H9 (cell line): ENCODE results near the gene RPAIN. TPM values are rescaled to one million over a fixed set of nuclear protein-coding genes. Genes with fewer than 3 reads are reported as not detected.
A peak's percentile ranks its signal among the peaks of the same experiment; 100 is the strongest.

Source experiments
- DNase-seq: peaks from one replicate; pipeline ENCODE4 v3.0.0-alpha.2; 2017
- H2AFZ ChIP-seq: one replicate; pipeline ENCODE4 v1.6.1; 2013; ENCODE audit warnings: mild to moderate bottlenecking, low read length, control low read depth, moderate library complexity
- H2AK5ac ChIP-seq: 2 replicates; pipeline ENCODE4 v1.6.1; 2013; ENCODE audit warnings: low read length, control low read depth, mixed read lengths; ENCODE audit not compliant: insufficient read length
- H2BK120ac ChIP-seq: one replicate; pipeline ENCODE4 v1.6.1; 2013; ENCODE audit warnings: low read depth, mild to moderate bottlenecking, low read length, control low read depth, inconsistent platforms; ENCODE audit not compliant: poor library complexity, severe bottlenecking
- H2BK12ac ChIP-seq: 2 replicates; pipeline ENCODE4 v1.6.1; 2013; ENCODE audit warnings: low read length, control low read depth, mixed read lengths, low read depth; ENCODE audit not compliant: insufficient read length
- H2BK15ac ChIP-seq: 2 replicates; pipeline ENCODE4 v1.6.1; 2013; ENCODE audit warnings: low read depth, low read length, control low read depth
- H2BK20ac ChIP-seq: one replicate; pipeline ENCODE4 v1.6.1; 2013; ENCODE audit warnings: low read depth, mild to moderate bottlenecking, low read length, control low read depth, inconsistent platforms; ENCODE audit not compliant: poor library complexity, severe bottlenecking
- H2BK5ac ChIP-seq: 2 replicates; pipeline ENCODE4 v1.6.1; 2013; ENCODE audit warnings: low read length, control low read depth, mixed read lengths; ENCODE audit not compliant: insufficient read length
- H3K14ac ChIP-seq: 2 replicates; pipeline ENCODE4 v1.6.1; 2013; ENCODE audit warnings: low read length, control low read depth; ENCODE audit not compliant: insufficient read depth
- H3K18ac ChIP-seq: 2 replicates; pipeline ENCODE4 v1.6.1; 2013; ENCODE audit warnings: low read depth, mild to moderate bottlenecking, mixed read lengths, low read length, control low read depth; ENCODE audit not compliant: insufficient read length
- H3K23ac ChIP-seq: 2 replicates; pipeline ENCODE4 v1.6.1; 2013; ENCODE audit warnings: low read length, control low read depth, mixed read lengths, low read depth; ENCODE audit not compliant: insufficient read length
- H3K23me2 ChIP-seq: 2 replicates; pipeline ENCODE4 v1.6.1; 2013; ENCODE audit warnings: low read depth, mild to moderate bottlenecking, mixed read lengths, low read length, control low read depth; ENCODE audit not compliant: insufficient read length, poor library complexity, severe bottlenecking
- H3K27ac ChIP-seq: 2 replicates; pipeline ENCODE4 v1.5.1; 2013; ENCODE audit warnings: low read length, control low read depth, mixed read lengths, low read depth; ENCODE audit not compliant: insufficient read length
- H3K27me3 ChIP-seq: 2 replicates; pipeline ENCODE4 v1.6.1; 2013; ENCODE audit warnings: low read length, control low read depth, inconsistent platforms; ENCODE audit not compliant: insufficient read depth
- H3K4ac ChIP-seq: 2 replicates; pipeline ENCODE4 v1.6.1; 2013; ENCODE audit warnings: low read depth, mild to moderate bottlenecking, control low read depth, inconsistent platforms, low read length, moderate library complexity
- H3K4me1 ChIP-seq: 2 replicates; pipeline ENCODE4 v1.6.1; 2013; ENCODE audit warnings: low read length, control low read depth, inconsistent platforms; ENCODE audit not compliant: insufficient read depth
- H3K4me2 ChIP-seq: 2 replicates; pipeline ENCODE4 v1.6.1; 2013; ENCODE audit warnings: low read length, control low read depth, mixed read lengths; ENCODE audit not compliant: insufficient read length, insufficient read depth
- H3K56ac ChIP-seq: 2 replicates; pipeline ENCODE4 v1.6.1; 2013; ENCODE audit warnings: low read depth, mild to moderate bottlenecking, mixed read lengths, low read length, control low read depth; ENCODE audit not compliant: insufficient read length
- H3K79me1 ChIP-seq: 2 replicates; pipeline ENCODE4 v1.6.1; 2013; ENCODE audit warnings: low read depth, mild to moderate bottlenecking, moderate library complexity, low read length, control low read depth, inconsistent platforms; ENCODE audit not compliant: insufficient read depth, poor library complexity, severe bottlenecking
- H3K79me2 ChIP-seq: 2 replicates; pipeline ENCODE4 v1.6.1; 2013; ENCODE audit warnings: low read length, control low read depth, inconsistent platforms; ENCODE audit not compliant: insufficient read depth
- H3K9ac ChIP-seq: 2 replicates; pipeline ENCODE4 v1.6.1; 2013; ENCODE audit warnings: low read length, control low read depth, mixed read lengths; ENCODE audit not compliant: insufficient read length; ENCODE audit errors: extremely low read depth
- H3K9me3 ChIP-seq: one replicate; pipeline ENCODE4 v1.6.1; 2013; ENCODE audit warnings: low read depth, low read length, inconsistent platforms; ENCODE audit not compliant: control insufficient read depth
- H3T11ph ChIP-seq: one replicate; pipeline ENCODE4 v1.6.1; 2013; ENCODE audit warnings: mild to moderate bottlenecking, low read length, control low read depth, inconsistent platforms
- H4K20me1 ChIP-seq: one replicate; pipeline ENCODE4 v1.6.1; 2013; ENCODE audit not compliant: control insufficient read depth, insufficient read length, insufficient read depth
- H4K5ac ChIP-seq: 2 replicates; pipeline ENCODE4 v1.6.1; 2013; ENCODE audit warnings: low read depth, mild to moderate bottlenecking, mixed read lengths, low read length, control low read depth; ENCODE audit not compliant: insufficient read length
- H4K8ac ChIP-seq: replicated peaks from 2 replicates; pipeline ENCODE4 v1.6.1; 2013; ENCODE audit warnings: low read length, control low read depth, mixed read lengths, low read depth; ENCODE audit not compliant: insufficient read length
- H4K91ac ChIP-seq: 2 replicates; pipeline ENCODE4 v1.6.1; 2013; ENCODE audit warnings: low read depth, mild to moderate bottlenecking, moderate library complexity, mixed read lengths, low read length, control low read depth; ENCODE audit not compliant: insufficient read length
- H3K27ac Mint-ChIP-seq, 3 experiments: 2 replicates in 2 of 3; 3 replicates in 1 of 3; pipeline ENCODE4 v1.8.0; 2020 to 2021; ENCODE audit warnings: mixed read lengths in 3 of 3, mild to moderate bottlenecking in 1 of 3, moderate library complexity in 1 of 3
- H3K27me3 Mint-ChIP-seq: 2 replicates; pipeline ENCODE4 v1.8.0; 2021; ENCODE audit warnings: low read depth, mild to moderate bottlenecking, moderate library complexity, mixed read lengths
- H3K36me3 Mint-ChIP-seq, 3 experiments: 2 replicates in 2 of 3; 3 replicates in 1 of 3; pipeline ENCODE4 v1.8.0; 2020 to 2021; ENCODE audit warnings: low read depth in 3 of 3, mixed read lengths in 3 of 3; ENCODE audit not compliant: insufficient read depth in 1 of 3
- H3K4me1 Mint-ChIP-seq, 2 experiments: 2 replicates each; pipeline ENCODE4 v1.8.0; 2020; ENCODE audit warnings: mixed read lengths in 2 of 2
- H3K4me3 Mint-ChIP-seq, 2 experiments: 2 replicates in 1 of 2; 3 replicates in 1 of 2; pipeline ENCODE4 v1.8.0; 2020 to 2021; ENCODE audit warnings: mild to moderate bottlenecking in 2 of 2, mixed read lengths in 2 of 2, moderate library complexity in 1 of 2
- H3K9me3 Mint-ChIP-seq, 2 experiments: 2 replicates in 1 of 2; 3 replicates in 1 of 2; pipeline ENCODE4 v1.8.0; 2020; ENCODE audit warnings: mild to moderate bottlenecking in 2 of 2, mixed read lengths in 2 of 2, moderate library complexity in 1 of 2
- whole genome bisulfite sequencing: extraction: QIAGEN DNeasy Blood & Tissue Kit; methylation state at CpG from one replicate; pipeline ENCODE4 v1.1.7; 2013; ENCODE audit warnings: missing lambda C conversion rate, low lambda C conversion rate, mixed read lengths; ENCODE audit not compliant: insufficient read length; ENCODE audit errors: extremely low coverage; 5-methylcytosine and 5-hydroxymethylcytosine counted together
- total RNA-seq: library from RNA; stranded (reverse); gene quantifications from 2 replicates; pipeline ENCODE4 v1.2.1, GENCODE V29; 2021
- TF ChIP-seq, protein P1 (sequence below): fragments of 200-600 bp; sonication (generic); conservative IDR thresholded peaks from 3 replicates; pipeline ENCODE4 v1.8.0; 2021; ENCODE audit warnings: antibody characterized with exemption, mild to moderate bottlenecking

The RPAIN gene
- total RNA-seq, 1 experiment from 2014 or later = 78.9 TPM

DNA sequence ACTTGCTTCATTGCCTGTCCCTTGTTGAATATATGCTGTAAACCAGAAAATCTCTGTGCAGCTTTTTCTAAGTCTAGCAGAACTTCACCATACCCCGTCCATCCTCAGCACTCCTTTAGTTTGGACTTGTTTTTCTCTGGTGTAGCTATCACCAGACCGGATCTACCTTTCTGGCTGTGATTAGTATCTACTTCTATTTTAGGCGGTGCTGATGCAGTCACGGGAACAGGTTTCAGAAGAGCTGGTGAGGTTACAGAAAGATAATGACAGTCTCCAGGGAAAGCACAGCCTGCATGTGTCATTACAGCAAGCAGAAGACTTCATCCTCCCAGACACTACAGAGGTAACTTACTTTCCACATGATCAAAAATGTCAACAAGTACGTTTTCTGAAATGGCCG, 46.9 kb upstream of the RPAIN start:
- H2BK15ac ChIP-seq = no peak overlapping the region
- H3K9ac ChIP-seq = no peak overlapping the region
- no peak overlapping the region for H2BK12ac ChIP-seq
- no peaks in the 10 kb centered on the region for H3K9me3 Mint-ChIP-seq
- no peaks in the 10 kb centered on the region for H3K4me1 ChIP-seq
- H3K79me1 ChIP-seq = peaks cover 4% of the 10 kb centered on the region
- H3K27ac Mint-ChIP-seq = peak overlapping the region in 1 of 3 experiments; percentile 58; a peak in 1 of 7 replicates
- no peaks in the 10 kb centered on the region for H3K27me3 ChIP-seq
- no peak overlapping the region for H3K4me3 Mint-ChIP-seq
- no peak overlapping the region for H3K56ac ChIP-seq
- no peaks in the 10 kb centered on the region for H3K23me2 ChIP-seq
- peaks cover 20 to 72% (median 63%) of the 10 kb centered on the region in 3 experiments; a peak in 6 of 7 replicates for H3K36me3 Mint-ChIP-seq
- no peak overlapping the region for H2BK120ac ChIP-seq
- H3K23ac ChIP-seq = no peak overlapping the region
- no peak overlapping the region for H3K27ac ChIP-seq
- H2BK5ac ChIP-seq = no peak overlapping the region
- no peak overlapping the region for H3K4ac ChIP-seq
- no peaks in the 10 kb centered on the region for H4K20me1 ChIP-seq
- H2BK20ac ChIP-seq = no peak overlapping the region
- no peak overlapping the region for H4K8ac ChIP-seq
- no peak overlapping the region for H3T11ph ChIP-seq
- no CpG with 5 or more reads among the region's 6 CpGs for WGBS
- no peak overlapping the region for H3K4me2 ChIP-seq
- no peak overlapping the region for H4K5ac ChIP-seq
- no peak for DNase-seq
- H3K4me1 Mint-ChIP-seq = peaks cover 3% of the 10 kb centered on the region in 2 experiments; a peak in 2 of 4 replicates
- H2AK5ac ChIP-seq = no peak overlapping the region
- TF ChIP-seq, protein P1, sequence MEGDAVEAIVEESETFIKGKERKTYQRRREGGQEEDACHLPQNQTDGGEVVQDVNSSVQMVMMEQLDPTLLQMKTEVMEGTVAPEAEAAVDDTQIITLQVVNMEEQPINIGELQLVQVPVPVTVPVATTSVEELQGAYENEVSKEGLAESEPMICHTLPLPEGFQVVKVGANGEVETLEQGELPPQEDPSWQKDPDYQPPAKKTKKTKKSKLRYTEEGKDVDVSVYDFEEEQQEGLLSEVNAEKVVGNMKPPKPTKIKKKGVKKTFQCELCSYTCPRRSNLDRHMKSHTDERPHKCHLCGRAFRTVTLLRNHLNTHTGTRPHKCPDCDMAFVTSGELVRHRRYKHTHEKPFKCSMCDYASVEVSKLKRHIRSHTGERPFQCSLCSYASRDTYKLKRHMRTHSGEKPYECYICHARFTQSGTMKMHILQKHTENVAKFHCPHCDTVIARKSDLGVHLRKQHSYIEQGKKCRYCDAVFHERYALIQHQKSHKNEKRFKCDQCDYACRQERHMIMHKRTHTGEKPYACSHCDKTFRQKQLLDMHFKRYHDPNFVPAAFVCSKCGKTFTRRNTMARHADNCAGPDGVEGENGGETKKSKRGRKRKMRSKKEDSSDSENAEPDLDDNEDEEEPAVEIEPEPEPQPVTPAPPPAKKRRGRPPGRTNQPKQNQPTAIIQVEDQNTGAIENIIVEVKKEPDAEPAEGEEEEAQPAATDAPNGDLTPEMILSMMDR = no peak
- no peaks in the 10 kb centered on the region for H3K9me3 ChIP-seq
- no peaks in the 10 kb centered on the region for H3K79me2 ChIP-seq
- H3K14ac ChIP-seq = no peak overlapping the region
- no peak overlapping the region for H4K91ac ChIP-seq
- no peaks in the 10 kb centered on the region for H3K27me3 Mint-ChIP-seq
- H3K18ac ChIP-seq = no peak overlapping the region
- no peak overlapping the region for H2AFZ ChIP-seq
